Measurements from ENCODE around the gene SAC3D1. TPM values are rescaled to one million over a fixed set of nuclear protein-coding genes. Genes with fewer than 3 reads are reported as not detected.

Gene SAC3D1
- total and polyA plus RNA-seq, 9 of the 15 experiments (the other 6 are each of a cell fraction or from before 2014, with no cell fraction given): 0.20 to 35.2 (median 5.8) TPM

DNA sequence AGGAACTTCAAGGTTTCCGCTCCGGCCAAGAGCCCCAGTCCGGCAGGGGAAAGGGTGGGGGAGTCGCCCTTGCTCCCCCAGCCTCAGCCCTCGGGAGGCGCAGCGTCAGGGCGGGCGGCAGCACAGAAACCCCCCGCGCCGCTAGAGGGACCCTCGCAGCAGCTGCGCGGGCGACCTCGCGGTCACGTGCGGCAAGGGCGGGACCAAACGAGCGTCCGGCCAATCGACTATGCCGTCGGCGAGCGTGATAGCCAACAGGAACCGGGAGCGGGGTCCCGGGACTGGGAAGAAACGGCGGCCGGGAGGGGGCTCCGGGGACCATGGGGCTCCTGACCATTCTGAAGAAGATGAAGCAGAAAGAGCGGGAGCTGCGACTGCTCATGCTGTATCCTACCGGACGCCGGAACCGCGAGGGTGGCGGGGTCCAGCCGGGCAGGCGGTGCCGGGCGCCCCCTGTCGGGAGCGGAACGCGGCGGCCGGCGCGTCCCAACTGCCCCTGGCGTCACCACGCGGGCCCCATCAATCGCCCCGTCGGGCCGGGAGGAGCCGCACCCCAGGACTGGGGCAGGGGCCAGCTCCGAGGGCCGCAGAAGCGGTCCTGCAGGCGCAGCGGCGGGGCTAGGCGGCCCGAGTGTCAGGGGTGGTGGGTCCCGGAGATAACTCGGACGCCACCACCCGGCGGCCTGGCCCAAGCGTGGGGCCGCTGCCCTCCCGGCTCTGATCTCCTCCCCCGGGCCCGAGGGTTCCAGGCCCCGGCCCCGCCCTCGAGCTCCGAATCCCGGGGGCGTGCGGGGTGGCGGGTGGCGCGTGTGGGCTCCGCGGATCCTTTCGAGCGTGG, 26.9 kb upstream of the SAC3D1 start, which contains the start of gene ARL2 (continued):
- peak; percentile 68 for TF ChIP-seq SAFB (IDR thresholded peaks at IDR 0.05; ENCODE audit: borderline replicate concordance, low read depth, low read length)
- TF ChIP-seq SIRT6 (IDR thresholded peaks at IDR 0.05; ENCODE audit: low read depth, low read length): no peak
- no peak for TF ChIP-seq PHF21A (IDR thresholded peaks at IDR 0.05; ENCODE audit: borderline replicate concordance, low read depth)
- TF ChIP-seq, protein P1, sequence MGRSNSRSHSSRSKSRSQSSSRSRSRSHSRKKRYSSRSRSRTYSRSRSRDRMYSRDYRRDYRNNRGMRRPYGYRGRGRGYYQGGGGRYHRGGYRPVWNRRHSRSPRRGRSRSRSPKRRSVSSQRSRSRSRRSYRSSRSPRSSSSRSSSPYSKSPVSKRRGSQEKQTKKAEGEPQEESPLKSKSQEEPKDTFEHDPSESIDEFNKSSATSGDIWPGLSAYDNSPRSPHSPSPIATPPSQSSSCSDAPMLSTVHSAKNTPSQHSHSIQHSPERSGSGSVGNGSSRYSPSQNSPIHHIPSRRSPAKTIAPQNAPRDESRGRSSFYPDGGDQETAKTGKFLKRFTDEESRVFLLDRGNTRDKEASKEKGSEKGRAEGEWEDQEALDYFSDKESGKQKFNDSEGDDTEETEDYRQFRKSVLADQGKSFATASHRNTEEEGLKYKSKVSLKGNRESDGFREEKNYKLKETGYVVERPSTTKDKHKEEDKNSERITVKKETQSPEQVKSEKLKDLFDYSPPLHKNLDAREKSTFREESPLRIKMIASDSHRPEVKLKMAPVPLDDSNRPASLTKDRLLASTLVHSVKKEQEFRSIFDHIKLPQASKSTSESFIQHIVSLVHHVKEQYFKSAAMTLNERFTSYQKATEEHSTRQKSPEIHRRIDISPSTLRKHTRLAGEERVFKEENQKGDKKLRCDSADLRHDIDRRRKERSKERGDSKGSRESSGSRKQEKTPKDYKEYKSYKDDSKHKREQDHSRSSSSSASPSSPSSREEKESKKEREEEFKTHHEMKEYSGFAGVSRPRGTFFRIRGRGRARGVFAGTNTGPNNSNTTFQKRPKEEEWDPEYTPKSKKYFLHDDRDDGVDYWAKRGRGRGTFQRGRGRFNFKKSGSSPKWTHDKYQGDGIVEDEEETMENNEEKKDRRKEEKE (IDR thresholded peaks at IDR 0.05; ENCODE audit: borderline replicate concordance in 1 of 2, control insufficient read depth in 1 of 2, low read depth in 2 of 2, low read length in 1 of 2): peak in 1 of 2 experiments; percentile 79; a peak in 1 of 4 replicates
- TF ChIP-seq GTF2E2 (tag; IDR thresholded peaks at IDR 0.05): peak; percentile 74; the same call in 1 of the 2 replicates
- no peak for TF ChIP-seq ILK (tag; IDR thresholded peaks at IDR 0.05; ENCODE audit: borderline replicate concordance, low read depth)
- TF ChIP-seq, protein P2, sequence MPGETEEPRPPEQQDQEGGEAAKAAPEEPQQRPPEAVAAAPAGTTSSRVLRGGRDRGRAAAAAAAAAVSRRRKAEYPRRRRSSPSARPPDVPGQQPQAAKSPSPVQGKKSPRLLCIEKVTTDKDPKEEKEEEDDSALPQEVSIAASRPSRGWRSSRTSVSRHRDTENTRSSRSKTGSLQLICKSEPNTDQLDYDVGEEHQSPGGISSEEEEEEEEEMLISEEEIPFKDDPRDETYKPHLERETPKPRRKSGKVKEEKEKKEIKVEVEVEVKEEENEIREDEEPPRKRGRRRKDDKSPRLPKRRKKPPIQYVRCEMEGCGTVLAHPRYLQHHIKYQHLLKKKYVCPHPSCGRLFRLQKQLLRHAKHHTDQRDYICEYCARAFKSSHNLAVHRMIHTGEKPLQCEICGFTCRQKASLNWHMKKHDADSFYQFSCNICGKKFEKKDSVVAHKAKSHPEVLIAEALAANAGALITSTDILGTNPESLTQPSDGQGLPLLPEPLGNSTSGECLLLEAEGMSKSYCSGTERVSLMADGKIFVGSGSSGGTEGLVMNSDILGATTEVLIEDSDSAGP (CRISPR knock-in tag; IDR thresholded peaks at IDR 0.05): peak; percentile 31; the same call in 1 of the 2 replicates
- TF ChIP-seq MAFF (IDR thresholded peaks at IDR 0.05; ENCODE audit: low read length): no peak
- no peak; the same call in 1 of the 2 replicates for TF ChIP-seq SMARCA4 (IDR thresholded peaks at IDR 0.05)
- no peak for TF ChIP-seq ZNF778 (CRISPR knock-in tag; IDR thresholded peaks at IDR 0.05)
- TF ChIP-seq ZNF140 (CRISPR knock-in tag; IDR thresholded peaks at IDR 0.05): no peak
- TF ChIP-seq ZNF23 (CRISPR knock-in tag; IDR thresholded peaks at IDR 0.05): no peak
- no peak for TF ChIP-seq ZNF699 (CRISPR knock-in tag; IDR thresholded peaks at IDR 0.05; ENCODE audit: insufficient replicate concordance)
- TF ChIP-seq, protein P3, sequence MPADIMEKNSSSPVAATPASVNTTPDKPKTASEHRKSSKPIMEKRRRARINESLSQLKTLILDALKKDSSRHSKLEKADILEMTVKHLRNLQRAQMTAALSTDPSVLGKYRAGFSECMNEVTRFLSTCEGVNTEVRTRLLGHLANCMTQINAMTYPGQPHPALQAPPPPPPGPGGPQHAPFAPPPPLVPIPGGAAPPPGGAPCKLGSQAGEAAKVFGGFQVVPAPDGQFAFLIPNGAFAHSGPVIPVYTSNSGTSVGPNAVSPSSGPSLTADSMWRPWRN (IDR thresholded peaks at IDR 0.05; ENCODE audit: low read depth): no peak
- TF ChIP-seq, protein P4, sequence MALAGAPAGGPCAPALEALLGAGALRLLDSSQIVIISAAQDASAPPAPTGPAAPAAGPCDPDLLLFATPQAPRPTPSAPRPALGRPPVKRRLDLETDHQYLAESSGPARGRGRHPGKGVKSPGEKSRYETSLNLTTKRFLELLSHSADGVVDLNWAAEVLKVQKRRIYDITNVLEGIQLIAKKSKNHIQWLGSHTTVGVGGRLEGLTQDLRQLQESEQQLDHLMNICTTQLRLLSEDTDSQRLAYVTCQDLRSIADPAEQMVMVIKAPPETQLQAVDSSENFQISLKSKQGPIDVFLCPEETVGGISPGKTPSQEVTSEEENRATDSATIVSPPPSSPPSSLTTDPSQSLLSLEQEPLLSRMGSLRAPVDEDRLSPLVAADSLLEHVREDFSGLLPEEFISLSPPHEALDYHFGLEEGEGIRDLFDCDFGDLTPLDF (CRISPR knock-in tag; IDR thresholded peaks at IDR 0.05): peak; percentile 94
- TF ChIP-seq PHF8 (IDR thresholded peaks at IDR 0.05; ENCODE audit: borderline replicate concordance, low read length): peak; percentile 76; the same call in 1 of the 2 replicates
- no peak for TF ChIP-seq ETV6 (IDR thresholded peaks at IDR 0.05; ENCODE audit: borderline replicate concordance in 1 of 2, low read depth in 2 of 2, low read length in 1 of 2)
- peak; percentile 97; the same call in 1 of the 2 replicates for TF ChIP-seq ETV6 (CRISPR knock-in tag; IDR thresholded peaks at IDR 0.05; ENCODE audit: borderline replicate concordance)
- peak; percentile 22; the same call in 1 of the 2 replicates for TF ChIP-seq SOX6 (IDR thresholded peaks at IDR 0.05)
